Activated naive CD4-positive, alpha-beta T cell treated with Interleukin-2 at 50 U/mL for 16 hours (primary cell): Measurements from ENCODE around the gene BTG3.

ENCODE experiments used
- DNase-seq: peaks from one replicate; pipeline ENCODE4 v3.0.0-alpha.2; 2020

BTG3 gene

GRCh38 chr21:17583898-17584297 lies 28.8 kb downstream of the BTG3 start:
- no peak for DNase-seq

GRCh38 chr21:17580319-17580718 lies 32.4 kb downstream of the BTG3 start:
- DNase-seq = no peak

GRCh38 chr21:17578876-17579275 lies 33.8 kb downstream of the BTG3 start:
- no peak for DNase-seq

- DNase-seq = no peak
These were observed 34.5 kb downstream of the BTG3 start for GRCh38 chr21:17578162-17578561.

- no peak for DNase-seq
These were observed 35.0 kb downstream of the BTG3 start for GRCh38 chr21:17577701-17578100.

- no peak for DNase-seq
These were observed 36.4 kb downstream of the BTG3 start for GRCh38 chr21:17576080-17576835.

- no peak for DNase-seq
These were observed 37.6 kb downstream of the BTG3 start for GRCh38 chr21:17575076-17575475.

DNA sequence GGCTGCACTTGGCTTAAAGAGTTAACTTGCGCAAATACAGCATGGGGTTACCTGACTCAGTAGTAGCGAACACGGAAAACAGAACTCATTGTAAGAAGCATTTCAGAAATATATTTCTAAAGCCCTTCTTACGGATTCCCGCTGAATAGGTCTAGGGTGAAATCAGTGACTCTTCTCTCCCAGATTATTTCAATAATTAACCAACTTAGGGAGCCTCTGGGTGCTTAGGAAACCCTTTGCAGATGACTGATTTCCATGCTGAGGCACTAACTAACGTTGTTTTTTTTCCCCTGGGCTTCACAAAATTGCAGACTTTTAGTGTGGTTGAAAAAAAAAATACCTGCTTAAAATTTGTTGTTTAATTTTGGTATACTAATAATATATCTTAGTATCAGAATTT lies 40.3 kb downstream of the BTG3 start:
- no peak for DNase-seq

DNA sequence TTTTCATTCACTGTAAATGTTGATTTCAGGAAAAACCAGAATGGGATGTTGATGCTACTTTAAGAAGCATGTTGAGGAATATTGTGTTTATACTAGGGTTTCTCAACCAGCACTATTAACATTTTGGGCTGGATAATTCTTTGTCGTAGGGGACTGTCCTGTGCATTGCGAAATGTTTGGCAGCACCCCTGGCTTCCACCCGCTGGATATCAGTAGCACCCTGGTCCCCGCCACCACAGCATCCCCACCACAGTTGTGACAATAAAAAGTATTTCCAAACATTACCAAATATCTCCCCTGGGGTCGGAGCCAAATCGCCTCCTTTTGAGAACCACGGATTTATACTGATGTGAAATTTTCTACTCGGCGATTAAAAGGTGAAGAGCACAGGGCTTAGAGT lies 41.9 kb downstream of the BTG3 start:
- no peak for DNase-seq

DNA sequence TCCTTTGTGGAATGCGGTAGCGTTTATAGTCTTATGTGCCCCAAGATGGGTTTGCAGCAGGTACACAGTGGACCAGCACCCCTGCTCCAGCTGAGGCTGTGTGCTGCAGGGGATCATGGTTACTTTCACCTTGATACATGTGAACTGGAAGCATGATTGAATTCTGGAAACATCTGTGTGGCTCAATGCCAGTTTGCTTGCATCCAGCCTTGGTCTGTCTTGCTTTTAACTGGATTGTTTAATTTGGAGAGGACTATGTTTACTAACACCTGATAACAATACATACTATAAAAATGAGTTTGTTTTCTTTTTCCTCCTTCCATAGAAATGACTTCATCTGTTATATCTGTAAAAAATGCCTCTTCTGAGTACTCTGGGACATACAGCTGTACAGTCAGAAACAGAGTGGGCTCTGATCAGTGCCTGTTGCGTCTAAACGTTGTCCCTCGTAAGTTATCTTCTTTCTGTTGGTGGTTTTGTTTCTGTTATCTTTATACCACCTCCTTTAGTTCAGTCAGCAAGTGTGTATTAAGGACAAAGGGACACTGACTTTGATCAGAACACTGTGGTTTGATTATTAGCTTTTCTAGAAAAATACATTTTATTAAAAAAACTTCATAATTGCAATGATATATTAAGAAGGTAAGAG lies 52.2 kb downstream of the BTG3 start:
- no peak for DNase-seq

DNA sequence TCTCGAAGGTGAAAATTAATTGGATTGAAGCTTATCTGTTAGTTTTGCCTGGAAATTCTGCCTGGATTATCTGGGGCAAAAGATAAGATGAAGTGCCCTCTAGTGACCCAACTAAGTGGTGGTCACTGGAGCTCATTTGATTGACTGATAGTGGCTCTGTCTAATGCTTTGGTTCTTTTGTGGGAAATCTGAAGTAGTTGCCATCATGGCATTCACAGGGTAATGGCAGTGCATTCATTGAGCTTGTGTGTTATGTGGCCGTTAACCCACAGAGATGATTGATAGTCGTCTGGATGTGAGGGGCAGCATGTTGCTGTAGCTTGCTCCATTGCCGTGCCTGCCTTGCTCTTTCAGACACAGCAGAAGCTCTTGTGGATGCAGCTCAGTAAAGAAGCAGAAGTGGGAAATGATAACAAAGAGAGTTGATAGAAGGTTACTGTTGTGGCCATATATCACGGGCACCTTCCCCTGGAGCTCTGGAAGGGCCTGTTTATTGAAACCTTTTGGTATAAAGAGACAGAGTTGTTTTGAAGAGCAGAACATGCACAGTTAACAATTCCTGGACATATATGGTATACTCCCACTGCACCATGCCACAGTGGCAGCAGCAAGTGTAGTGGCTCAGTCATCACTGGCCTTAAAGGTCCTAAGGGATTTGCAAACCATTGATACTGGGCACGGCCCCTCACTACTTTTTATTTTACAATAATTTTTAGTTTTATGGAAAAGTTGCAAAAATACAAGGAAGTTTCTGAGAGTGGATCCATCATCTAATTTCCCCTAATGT lies 57.8 kb downstream of the BTG3 start:
- DNase-seq = no peak

DNA sequence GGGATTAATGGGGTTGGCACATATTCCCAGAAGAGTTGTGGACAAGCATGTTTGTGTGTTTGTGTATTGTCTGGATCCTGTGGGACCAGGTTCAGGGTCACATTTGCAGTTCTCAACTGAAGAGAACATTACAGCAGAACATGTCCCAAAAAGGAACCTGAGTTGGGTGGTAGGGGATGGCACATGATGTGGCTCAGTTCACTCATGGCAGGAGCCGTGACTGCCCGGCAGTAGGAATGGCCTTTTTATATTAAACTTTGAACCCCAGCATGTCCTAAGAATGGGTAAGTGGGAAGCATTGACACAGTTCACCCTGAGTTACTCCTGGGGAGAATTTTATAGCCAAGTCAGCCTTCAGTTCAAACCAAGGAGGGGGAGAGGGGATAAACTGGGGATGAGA lies 58.6 kb downstream of the BTG3 start:
- DNase-seq = no peak

- no peak for DNase-seq
These were observed 60.3 kb downstream of the BTG3 start for GRCh38 chr21:17552410-17552809.

DNA sequence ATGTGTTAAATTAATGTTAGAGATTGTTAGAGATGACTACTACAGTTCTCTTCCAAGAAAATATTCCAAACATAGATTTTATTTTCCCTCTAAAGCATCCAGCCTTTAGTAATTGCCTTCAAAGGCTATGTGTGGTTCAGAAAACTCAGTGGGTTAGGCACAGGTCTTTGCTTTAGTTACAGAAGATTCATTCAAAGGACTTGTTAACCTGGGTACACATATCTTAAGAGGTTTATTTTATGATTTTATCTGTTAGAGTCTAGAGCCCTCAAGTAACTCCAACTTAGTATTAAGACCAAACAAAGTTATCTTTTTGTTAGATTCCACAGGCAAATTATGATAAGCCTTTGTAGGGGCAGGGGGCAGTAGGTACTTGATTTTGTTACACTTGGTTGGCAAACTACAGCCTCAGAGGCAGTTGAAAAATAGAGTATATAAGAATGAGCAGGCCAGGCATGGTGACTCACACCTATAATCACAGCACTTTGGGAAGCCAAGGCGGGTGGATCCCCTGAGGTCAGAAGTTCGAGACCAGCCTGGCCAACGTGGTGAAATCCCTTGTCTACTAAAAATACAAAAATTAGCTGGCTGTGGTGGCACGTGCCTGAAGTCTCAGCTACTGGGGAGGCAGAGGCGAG lies 61.9 kb downstream of the BTG3 start:
- DNase-seq = no peak

GRCh38 chr21:17548262-17548661 lies 64.4 kb downstream of the BTG3 start:
- no peak for DNase-seq

DNA sequence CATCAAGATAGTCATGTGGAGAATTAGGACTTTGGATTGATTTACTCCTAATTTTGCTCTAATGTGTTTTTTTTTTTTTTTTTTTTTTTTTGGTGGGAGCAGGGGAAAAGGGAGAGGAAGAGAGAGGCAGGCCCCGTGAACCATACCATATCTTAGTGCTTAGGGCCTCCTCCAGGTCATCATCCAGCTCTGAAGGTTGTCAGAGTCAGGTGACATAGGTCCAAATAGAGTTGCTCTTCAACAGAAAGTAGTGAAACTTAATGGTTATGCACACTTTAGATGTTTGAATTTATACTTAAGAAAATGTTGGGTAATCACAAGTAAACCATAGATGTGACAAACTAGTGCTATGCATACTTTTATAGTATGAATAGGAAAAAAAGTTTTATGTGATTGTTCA lies 67.7 kb downstream of the BTG3 start:
- no peak for DNase-seq
